ENCODE measurements around the gene TAF15. TPM values are rescaled to one million over a fixed set of nuclear protein-coding genes. Genes with fewer than 3 reads are reported as not detected.

The TAF15 gene
- total and polyA plus RNA-seq, 2 of the 13 experiments (the other 11 are each of a cell fraction or from before 2014, with no cell fraction given) = 25.2 to 26.5 TPM

DNA sequence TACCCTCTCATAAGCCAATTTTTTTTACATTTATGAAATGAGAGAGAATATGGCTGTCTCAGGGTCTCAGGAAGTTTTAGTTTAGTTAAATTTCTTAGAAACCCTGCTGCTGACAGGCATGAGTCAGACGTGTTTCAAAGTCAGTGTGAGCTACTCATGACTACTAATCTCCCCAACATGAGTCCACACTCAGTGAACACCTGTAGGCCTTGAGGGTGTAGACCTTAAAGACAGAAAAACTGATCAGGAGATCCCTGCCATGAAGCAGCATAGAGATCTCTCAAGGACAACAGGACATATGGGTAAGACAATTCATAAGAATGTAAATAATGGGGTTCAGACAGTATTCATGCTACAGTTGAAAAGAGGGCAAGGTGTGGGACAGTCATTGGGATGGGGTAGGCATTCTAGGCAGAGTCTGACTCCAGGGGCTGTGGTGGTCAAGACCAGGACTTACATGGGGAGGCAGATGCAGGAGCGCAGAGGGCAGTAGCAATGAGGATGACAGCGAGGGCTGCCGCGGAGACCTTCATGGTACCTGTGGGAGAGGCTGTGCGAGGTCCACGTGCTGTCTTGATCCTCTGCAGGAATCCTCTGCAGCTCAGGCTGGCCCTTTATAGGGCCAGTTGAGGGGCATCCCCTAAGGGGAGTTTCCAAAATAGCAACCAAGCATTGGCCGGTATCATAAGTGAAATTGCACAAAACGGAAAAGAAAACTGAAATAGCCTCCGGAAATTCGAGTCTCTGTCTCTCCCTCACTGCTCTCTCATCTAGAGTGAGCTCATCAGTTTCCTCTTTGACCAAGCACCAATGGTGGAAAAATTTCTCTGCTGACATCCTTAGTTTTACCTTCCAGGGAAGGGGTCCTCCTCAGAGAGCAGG lies 70.7 kb downstream of the TAF15 start, which contains the start of gene CCL5 (continued):
- no peak for TF ChIP-seq ZMYM3 (CRISPR knock-in tag; IDR thresholded peaks at IDR 0.05)
- TF ChIP-seq, protein P1, sequence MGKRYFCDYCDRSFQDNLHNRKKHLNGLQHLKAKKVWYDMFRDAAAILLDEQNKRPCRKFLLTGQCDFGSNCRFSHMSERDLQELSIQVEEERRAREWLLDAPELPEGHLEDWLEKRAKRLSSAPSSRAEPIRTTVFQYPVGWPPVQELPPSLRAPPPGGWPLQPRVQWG (CRISPR knock-in tag; IDR thresholded peaks at IDR 0.05; ENCODE audit: borderline replicate concordance, low read depth) = no peak
- TF ChIP-seq CREM (IDR thresholded peaks at IDR 0.05) = no peak
- no peak for TF ChIP-seq CREM (CRISPR knock-in tag; IDR thresholded peaks at IDR 0.05)
- no peak for TF ChIP-seq ETV5 (CRISPR knock-in tag; IDR thresholded peaks at IDR 0.05; ENCODE audit: borderline replicate concordance)
- no peak for TF ChIP-seq HMG20B (CRISPR knock-in tag; conservative IDR thresholded peaks at IDR 0.05)
- TF ChIP-seq RCOR2 (CRISPR knock-in tag; IDR thresholded peaks at IDR 0.05) = no peak
- no peak for TF ChIP-seq ZNF207 (IDR thresholded peaks at IDR 0.05; ENCODE audit: borderline replicate concordance)
- no peak for TF ChIP-seq NFE2L2 (IDR thresholded peaks at IDR 0.05; ENCODE audit: low read length)
- no peak for TF ChIP-seq ZNF883 (CRISPR knock-in tag; IDR thresholded peaks at IDR 0.05; ENCODE audit: not compliant biosample characterization)

DNA sequence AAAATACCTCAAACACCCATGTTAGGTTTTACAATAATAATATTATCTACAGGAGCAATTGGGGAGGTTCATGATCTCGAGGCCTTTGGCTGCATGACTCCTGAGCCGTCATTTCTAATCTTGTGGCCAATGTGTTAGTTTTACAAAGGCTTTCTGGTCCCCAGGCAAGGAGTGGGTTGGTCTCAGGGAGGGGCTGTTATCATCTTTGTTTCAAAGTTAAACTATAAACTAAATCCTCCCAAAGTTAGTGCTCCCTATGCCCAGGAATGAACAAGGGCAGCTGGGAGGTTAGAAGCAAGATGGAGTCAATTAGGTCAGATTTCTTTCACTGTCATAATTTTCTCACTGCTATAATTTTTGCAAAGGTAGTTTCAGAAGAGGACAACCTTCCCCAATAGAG lies 80.0 kb downstream of the TAF15 start:
- Histone ChIP-seq H3K4me2 (ENCODE audit: low read depth, low read length) (no peak overlapping the region), H3K27ac (ENCODE audit: extremely low read length, insufficient read depth, low read length) (no peak overlapping the region), H3K4me1 (ENCODE audit: insufficient read depth, low read length) (no peaks in the 10 kb centered on the region), H3K4me3 (replicated peaks in 1 of 3; ENCODE audit: insufficient read depth in 1 of 3, low read depth in 2 of 3, low read length in 3 of 3) (no peak overlapping the region), H3K9ac (ENCODE audit: insufficient read depth, low read depth, low read length) (no peak overlapping the region), H3K79me2 (ENCODE audit: insufficient read depth, low read length) (no peaks in the 10 kb centered on the region), H3K27me3 (ENCODE audit: control insufficient read depth in 1 of 2, insufficient read depth in 2 of 2, low read length in 2 of 2) (peaks cover 1 to 10% of the 10 kb centered on the region in 2 experiments; a peak in 2 of 5 replicates), H3K9me3 (ENCODE audit: low read length) (no peaks in the 10 kb centered on the region), H2AFZ (ENCODE audit: low read length) (no peak overlapping the region), H3K36me3 (replicated peaks in 1 of 2; ENCODE audit: control insufficient read depth in 1 of 2, insufficient read depth in 2 of 2, low read length in 2 of 2) (no peaks in the 10 kb centered on the region), H4K20me1 (ENCODE audit: insufficient read depth, low read length) (no peaks in the 10 kb centered on the region)
- in situ Hi-C loops (cut with HindIII; ENCODE audit: extremely low pct_ligation_motif_present, low pct_unique_long_range_greater_than_20kb) = no loop called here
- ATAC-seq (no peak), FAIRE-seq (no peak), DNase-seq (ENCODE audit: low spot score) (no peak)
- BruUV-seq (replicated peaks) = no TSS peak
- POLR2A ChIA-PET = no interaction called here
- TF ChIP-seq ZNF562 (CRISPR knock-in tag; IDR thresholded peaks at IDR 0.05; ENCODE audit: borderline replicate concordance) (no peak), ZNF12 (CRISPR knock-in tag; IDR thresholded peaks at IDR 0.05) (no peak), RAD21 (CRISPR knock-in tag; IDR thresholded peaks at IDR 0.05) (no peak)
- 44% methylated on average over 2 of the region's 2 CpGs for WGBS (ENCODE audit: low lambda C conversion rate)
- CTCF ChIA-PET (ENCODE audit: low intra/inter-chr PET ratio, low total read pairs) = no interaction called here
- intact Hi-C loops (cut with micrococcal nuclease; ENCODE audit: unreplicated experiment) = no loop called here

All from HepG2 (cell line).